B cell (primary cell): ENCODE measurements around the gene MOV10L1. TPM values are rescaled to one million over a fixed set of nuclear protein-coding genes. Genes with fewer than 3 reads are reported as not detected.

Experiments used
- ATAC-seq: fragments of 200-7000 bp; cut with Tn5 transposase; one replicate; pipeline ENCODE4 v1.10.0; 2021; ENCODE audit warnings: low read depth, mild to moderate bottlenecking, moderate number of reproducible peaks, moderate library complexity
- CTCF ChIA-PET: fragments of 350-600 bp; sonication (Branson Sonifier 250); formaldehyde crosslinking; loops from one replicate; lab custom pipeline; 2021; ENCODE audit warnings: antibody characterized with exemption, inconsistent platforms; lab: Charles Lee
- POLR2A ChIA-PET: fragments of 350-600 bp; sonication (Branson Sonifier 250); formaldehyde crosslinking; loops from one replicate; lab custom pipeline; 2021; ENCODE audit warnings: antibody characterized with exemption; lab: Charles Lee
- DNase-seq: peaks from one replicate; pipeline ENCODE4 v3.0.0; 2013
- H2AFZ ChIP-seq: 2 replicates; pipeline ENCODE4 v1.6.1; 2012; ENCODE audit warnings: mild to moderate bottlenecking, low read depth, low read length; ENCODE audit not compliant: insufficient read depth, poor library complexity, severe bottlenecking
- H3K27ac ChIP-seq, 2 donors: 1 replicate in 1 of 2; 2 replicates in 1 of 2; pipeline ENCODE4 v1.5.1; 2012 to 2013; ENCODE audit warnings: low read length in 2 of 2, mild to moderate bottlenecking in 2 of 2, moderate library complexity in 1 of 2
- H3K27me3 ChIP-seq, 4 experiments: fragments of 200-600 bp in 1 of 4; sonication (generic) in 1 of 4; replicated peaks in 1 of 4; 1 replicate in 2 of 4; 2 replicates in 2 of 4; pipeline versions ENCODE4 v1.6.1 to v1.7.0; 2013 to 2016; ENCODE audit warnings: low read length in 3 of 4, mild to moderate bottlenecking in 2 of 4, mixed read lengths in 1 of 4, moderate library complexity in 1 of 4; ENCODE audit not compliant: insufficient read depth in 4 of 4, control insufficient read depth in 3 of 4; ENCODE audit errors: control extremely low read depth in 1 of 4
- H3K36me3 ChIP-seq, 2 experiments: replicated peaks in 1 of 2; 1 replicate in 1 of 2; 2 replicates in 1 of 2; pipeline versions ENCODE4 v1.6.1 to v1.7.1; 2013; ENCODE audit warnings: low read length in 1 of 2; ENCODE audit not compliant: insufficient read depth in 2 of 2, control insufficient read depth in 1 of 2; ENCODE audit errors: control extremely low read depth in 1 of 2, extremely low read depth in 1 of 2
- H3K4me1 ChIP-seq, 2 donors: fragments of 200-600 bp in 1 of 2; sonication (generic) in 1 of 2; 1 replicate in 1 of 2; 2 replicates in 1 of 2; pipeline versions ENCODE4 v1.5.1 to v1.6.1; 2013 to 2017; ENCODE audit warnings: low read length in 2 of 2; ENCODE audit not compliant: control insufficient read depth in 2 of 2, insufficient read depth in 2 of 2
- H3K4me2 ChIP-seq: replicated peaks from 2 replicates; pipeline ENCODE3; 2012; ENCODE audit warnings: mild to moderate bottlenecking, low read depth, low read length; ENCODE audit not compliant: poor library complexity, severe bottlenecking
- H3K4me3 ChIP-seq, 5 experiments: fragments of 200-600 bp in 1 of 5; sonication (generic) in 1 of 5; 1 replicate in 3 of 5; 2 replicates in 2 of 5; pipeline versions ENCODE4 v1.5.1 to v1.7.0; 2011 to 2016; ENCODE audit warnings: low read length in 4 of 5, mild to moderate bottlenecking in 4 of 5, low read depth in 2 of 5, control low read depth in 1 of 5, moderate library complexity in 1 of 5; ENCODE audit not compliant: insufficient read depth in 1 of 5; ENCODE audit errors: control extremely low read depth in 1 of 5, extremely low read depth in 1 of 5
- H3K79me2 ChIP-seq: fragments of 200-600 bp; sonication (generic); one replicate; pipeline ENCODE4 v1.6.0; 2016; ENCODE audit warnings: low read length; ENCODE audit not compliant: control insufficient read depth, insufficient read depth
- H3K9ac ChIP-seq: fragments of 200-600 bp; sonication (generic); 2 replicates; pipeline ENCODE4 v1.6.1; 2017; ENCODE audit warnings: mild to moderate bottlenecking, low read length, moderate library complexity
- H3K9me3 ChIP-seq, 3 donors: one replicate each; pipeline versions ENCODE4 v1.6.1 to v1.7.1; 2013; ENCODE audit warnings: low read length in 2 of 3; ENCODE audit not compliant: control insufficient read depth in 2 of 3, insufficient read depth in 1 of 3; ENCODE audit errors: control extremely low read depth in 1 of 3
- H4K20me1 ChIP-seq: 2 replicates; pipeline ENCODE4 v1.6.0; 2012; ENCODE audit warnings: mild to moderate bottlenecking, low read length; ENCODE audit not compliant: insufficient read depth, control insufficient read depth, poor library complexity, severe bottlenecking
- H3K27ac Mint-ChIP-seq: one replicate; pipeline ENCODE4 v1.8.0; 2021; ENCODE audit warnings: mixed read lengths
- H3K27me3 Mint-ChIP-seq: one replicate; pipeline ENCODE4 v1.8.0; 2021; ENCODE audit warnings: mixed read lengths
- H3K4me1 Mint-ChIP-seq: one replicate; pipeline ENCODE4 v1.8.0; 2021; ENCODE audit warnings: mixed read lengths
- H3K4me3 Mint-ChIP-seq: one replicate; pipeline ENCODE4 v1.8.0; 2021; ENCODE audit warnings: mixed read lengths
- H3K9me3 Mint-ChIP-seq: one replicate; pipeline ENCODE4 v1.8.0; 2022; ENCODE audit warnings: mixed read lengths; ENCODE audit not compliant: insufficient read depth
- CTCF ChIP-seq: fragments of 200-600 bp; IDR thresholded peaks from one replicate; pipeline ENCODE4 v1.8.0; 2022; ENCODE audit warnings: antibody characterized with exemption, mild to moderate bottlenecking
- EZH2 ChIP-seq: IDR thresholded peaks from 2 replicates; pipeline ENCODE4 v1.6.1; 2012; ENCODE audit warnings: borderline replicate concordance, low read depth, mild to moderate bottlenecking, moderate library complexity, low read length; ENCODE audit not compliant: insufficient read depth, poor library complexity, severe bottlenecking
- WGBS: methylation state at CpG from one replicate; pipeline ENCODE4 v1.1.5; 2013; ENCODE audit warnings: missing lambda C conversion rate; ENCODE audit not compliant: insufficient coverage; 5-methylcytosine and 5-hydroxymethylcytosine counted together
- intact Hi-C: fragments of 100-400 bp; cut with micrococcal nuclease; formaldehyde crosslinking; loops from one replicate; pipeline ENCODE4 v1.10.0; 2022
- polyA plus RNA-seq: library from polyadenylated mRNA; depleted of rRNA; stranded (reverse); fragments of >200 nt; gene quantifications from 2 replicates; pipeline ENCODE4 v1.2.3, GENCODE V29; 2012
- total RNA-seq, 2 donors: library from RNA; stranded (reverse); fragments of 120-200 nt in 1 of 2; gene quantifications; 1 replicate in 1 of 2; 2 replicates in 1 of 2; pipeline versions ENCODE4 v1.2.3 to v1.2.4, GENCODE V29; 2013 to 2022

The MOV10L1 gene
- total and polyA plus RNA-seq, 2 donors (not counting 1 experiment from before 2014, with no cell fraction given): not detected

GRCh38 chr22:50118557-50119168 is 28.9 kb downstream of the MOV10L1 start:
- no peak for DNase-seq
- Mint-ChIP-seq H3K27ac (no peak overlapping the region), H3K27me3 (peaks cover 19% of the 10 kb centered on the region), H3K4me1 (no peaks in the 10 kb centered on the region), H3K4me3 (no peak overlapping the region), H3K9me3 (peaks cover 3% of the 10 kb centered on the region)
- no peak for TF ChIP-seq CTCF
- TF ChIP-seq EZH2: no peak
- ATAC-seq: no peak
- Histone ChIP-seq H3K27me3 (peaks cover 0 to 10% (median 1%) of the 10 kb centered on the region in 4 experiments), H3K4me1 (no peaks in the 10 kb centered on the region), H3K4me3 (no peak overlapping the region), H4K20me1 (no peaks in the 10 kb centered on the region), H3K27ac (no peak overlapping the region), H3K9me3 (peaks cover 0 to 23% (median 7%) of the 10 kb centered on the region in 3 donors), H3K36me3 (no peaks in the 10 kb centered on the region), H3K79me2 (no peaks in the 10 kb centered on the region), H2AFZ (no peak overlapping the region), H3K4me2 (no peak overlapping the region), H3K9ac (no peak overlapping the region)
- POLR2A ChIA-PET: no interaction called here
- intact Hi-C loops: no loop called here
- 59% methylated on average over 10 of the region's 10 CpGs for WGBS
- CTCF ChIA-PET: no interaction called here

- peaks cover 0 to 23% (median 8%) of the 10 kb centered on the region in 3 donors for H3K9me3 ChIP-seq
- DNase-seq (no peak), ATAC-seq (no peak)
- H4K20me1 ChIP-seq: no peaks in the 10 kb centered on the region
- 80% methylated on average over 14 of the region's 14 CpGs for WGBS
- no peaks in the 10 kb centered on the region for H3K4me1 ChIP-seq
- no peak overlapping the region for H2AFZ ChIP-seq
- H3K4me3 ChIP-seq: no peak overlapping the region
- H3K4me3 Mint-ChIP-seq: no peak overlapping the region
- no peaks in the 10 kb centered on the region for H3K79me2 ChIP-seq
- intact Hi-C loops: no loop called here
- peaks cover 8% of the 10 kb centered on the region for H3K9me3 Mint-ChIP-seq
- H3K27me3 Mint-ChIP-seq: peaks cover 19% of the 10 kb centered on the region
- H3K27ac ChIP-seq: no peak overlapping the region
- no peak overlapping the region for H3K27ac Mint-ChIP-seq
- no peak overlapping the region for H3K9ac ChIP-seq
- peaks cover 0 to 10% (median 3%) of the 10 kb centered on the region in 4 experiments for H3K27me3 ChIP-seq
- no peak overlapping the region for H3K4me2 ChIP-seq
- H3K4me1 Mint-ChIP-seq: no peaks in the 10 kb centered on the region
- TF ChIP-seq CTCF: no peak
- TF ChIP-seq EZH2: no peak
- CTCF ChIA-PET: interaction anchor here (0.8 kb wide), 1 partner anchor 88 kb away, joined by 3 read pairs; no protein-coding TSS in a partner anchor
- POLR2A ChIA-PET: no interaction called here
- no peaks in the 10 kb centered on the region for H3K36me3 ChIP-seq
Measured at GRCh38 chr22:50119169-50119767, 29.5 kb downstream of the MOV10L1 start.
